GM21737 (cell line): ENCODE results near the gene MEIOSIN.

ENCODE experiments used
- ATAC-seq: cut with Tn5 transposase; IDR thresholded peaks from one replicate; pipeline ENCODE4 v1.9.1; 2021; ENCODE audit warnings: mild to moderate bottlenecking, moderate library complexity; ENCODE audit not compliant: unreplicated experiment

Gene MEIOSIN

GRCh38 chr19:45764945-45765701, 31.9 kb downstream of the MEIOSIN start:
- ATAC-seq = no peak

- no peak for ATAC-seq
Measured at GRCh38 chr19:45765702-45766295, 32.6 kb downstream of the MEIOSIN start.

- no peak for ATAC-seq
Measured at GRCh38 chr19:45766296-45766868, 33.1 kb downstream of the MEIOSIN start.

GRCh38 chr19:45766869-45767346, 33.7 kb downstream of the MEIOSIN start:
- no peak for ATAC-seq

- no peak for ATAC-seq
Measured at GRCh38 chr19:45767410-45767880, 34.2 kb downstream of the MEIOSIN start.

- no peak for ATAC-seq
Measured at GRCh38 chr19:45767881-45768654, 34.8 kb downstream of the MEIOSIN start.

- no peak for ATAC-seq
Measured at GRCh38 chr19:45768655-45768983, 35.4 kb downstream of the MEIOSIN start.

GRCh38 chr19:45768984-45769782, 35.9 kb downstream of the MEIOSIN start, which contains the start of gene SIX5:
SIX5 (minus strand) TSS chr19:45769252; CDS start chr19:45768844, 408 bp downstream.
- peak; percentile 49 for ATAC-seq

- ATAC-seq = no peak
Measured at GRCh38 chr19:45769821-45770191, 36.6 kb downstream of the MEIOSIN start.

GRCh38 chr19:45770192-45771101, 37.2 kb downstream of the MEIOSIN start:
- peak; percentile 43 for ATAC-seq

GRCh38 chr19:45771311-45771933, 38.2 kb downstream of the MEIOSIN start:
- no peak for ATAC-seq

GRCh38 chr19:45772130-45772840, 39.0 kb downstream of the MEIOSIN start:
- no peak for ATAC-seq

- no peak for ATAC-seq
Measured at GRCh38 chr19:45772912-45773311, 39.7 kb downstream of the MEIOSIN start.

- no peak for ATAC-seq
Measured at GRCh38 chr19:45773384-45773783, 40.1 kb downstream of the MEIOSIN start.

- no peak for ATAC-seq
Measured at GRCh38 chr19:45774765-45775164, 41.5 kb downstream of the MEIOSIN start.

- ATAC-seq = no peak
Measured at GRCh38 chr19:45777395-45777961, 44.2 kb downstream of the MEIOSIN start.

- no peak for ATAC-seq
Measured at GRCh38 chr19:45778010-45778661, 44.9 kb downstream of the MEIOSIN start.
